GM18498 (cell line): Measurements from ENCODE around the gene PLPP2.

ENCODE experiments used
- ATAC-seq: cut with Tn5 transposase; IDR thresholded peaks from one replicate; pipeline ENCODE4 v1.9.1; 2021; ENCODE audit warnings: mild to moderate bottlenecking, moderate library complexity; ENCODE audit not compliant: unreplicated experiment

PLPP2 gene

DNA sequence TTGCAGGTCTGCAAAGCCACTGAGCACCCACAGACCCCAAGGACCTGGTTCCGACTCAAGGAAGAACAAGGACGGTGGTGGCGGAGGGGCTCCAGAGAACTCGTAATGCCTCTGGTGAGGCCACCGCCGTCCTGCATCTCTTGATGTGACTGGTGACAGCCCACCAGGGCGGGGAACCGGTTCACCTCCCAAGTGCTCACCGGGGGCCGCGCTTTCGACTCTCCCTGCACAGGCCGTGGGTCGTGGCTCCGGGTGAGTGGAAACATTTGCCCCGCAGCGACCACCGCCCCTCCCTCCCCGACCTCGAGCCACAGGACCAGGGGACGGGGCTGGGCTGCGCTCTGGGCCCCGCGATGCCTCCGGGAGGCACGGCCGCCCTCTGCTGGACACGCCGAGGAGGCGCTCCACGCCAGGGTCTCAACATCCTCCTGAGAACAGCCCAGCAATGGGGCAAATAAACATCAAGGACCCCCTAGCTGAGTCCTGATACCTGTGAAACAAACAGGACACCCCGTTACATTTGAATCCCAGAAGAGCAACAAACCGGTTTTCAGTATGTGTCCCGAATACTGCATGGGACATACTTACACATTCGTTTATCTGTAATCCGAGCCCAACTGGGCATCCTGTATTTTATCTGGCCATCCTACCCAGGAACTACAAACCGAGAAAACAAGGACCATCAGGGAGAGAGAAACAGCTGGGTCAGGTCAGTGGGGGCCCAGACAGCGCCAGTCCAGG lies 3.9 kb upstream of the PLPP2 start:
- no peak for ATAC-seq

DNA sequence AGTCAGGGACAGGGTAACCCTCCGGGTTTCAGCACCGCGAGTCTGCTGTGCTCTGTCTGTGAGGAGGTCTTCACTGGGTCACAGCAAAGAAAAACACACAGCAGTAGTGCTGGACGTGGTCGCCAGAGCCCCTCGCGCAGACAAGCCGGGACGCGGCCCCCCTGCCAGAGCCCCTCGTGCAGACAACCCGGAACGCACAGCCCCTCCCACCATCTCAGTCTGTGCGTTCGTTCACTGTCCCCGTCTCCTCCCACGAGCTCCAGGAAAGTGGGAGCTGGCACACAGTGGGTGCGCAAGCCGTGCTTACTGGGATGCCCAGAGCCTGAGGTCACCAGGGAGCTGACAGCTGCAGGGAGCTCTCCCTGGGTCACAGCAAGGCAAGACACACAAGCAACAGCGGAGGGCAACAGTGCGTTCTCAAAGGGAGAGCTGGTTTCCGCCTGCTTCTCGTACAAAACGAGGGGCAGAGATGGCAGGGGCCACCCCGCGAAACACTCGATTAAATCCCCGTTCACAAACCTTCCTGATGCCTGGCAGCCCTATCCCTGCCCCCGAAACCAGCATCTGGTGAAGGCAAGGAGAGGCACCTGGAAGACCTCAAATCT lies 3.2 kb upstream of the PLPP2 start:
- ATAC-seq: no peak

- ATAC-seq: no peak
Measured at GRCh38 chr19:293436-294110, 2.4 kb upstream of the PLPP2 start.

DNA sequence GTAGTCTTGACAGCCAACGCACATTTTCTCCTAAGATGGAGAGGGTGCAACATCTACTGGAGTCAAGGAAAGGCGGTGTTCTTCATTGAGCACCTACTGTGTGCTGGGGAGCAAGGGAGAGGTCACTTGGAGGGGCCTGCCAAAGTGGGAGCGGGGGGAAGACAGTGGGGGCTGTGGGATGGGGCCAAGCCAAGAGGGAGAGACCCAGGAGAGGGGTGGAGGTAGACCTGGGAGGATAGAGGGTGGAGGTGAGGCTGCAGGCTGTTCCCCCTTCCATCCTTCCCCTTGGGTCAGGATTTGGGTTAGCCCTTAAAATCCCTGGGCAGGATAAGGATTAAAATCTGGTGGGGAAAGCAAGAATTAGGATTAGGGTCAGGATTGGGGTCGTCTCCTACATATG lies 1.7 kb upstream of the PLPP2 start:
- ATAC-seq: no peak

DNA sequence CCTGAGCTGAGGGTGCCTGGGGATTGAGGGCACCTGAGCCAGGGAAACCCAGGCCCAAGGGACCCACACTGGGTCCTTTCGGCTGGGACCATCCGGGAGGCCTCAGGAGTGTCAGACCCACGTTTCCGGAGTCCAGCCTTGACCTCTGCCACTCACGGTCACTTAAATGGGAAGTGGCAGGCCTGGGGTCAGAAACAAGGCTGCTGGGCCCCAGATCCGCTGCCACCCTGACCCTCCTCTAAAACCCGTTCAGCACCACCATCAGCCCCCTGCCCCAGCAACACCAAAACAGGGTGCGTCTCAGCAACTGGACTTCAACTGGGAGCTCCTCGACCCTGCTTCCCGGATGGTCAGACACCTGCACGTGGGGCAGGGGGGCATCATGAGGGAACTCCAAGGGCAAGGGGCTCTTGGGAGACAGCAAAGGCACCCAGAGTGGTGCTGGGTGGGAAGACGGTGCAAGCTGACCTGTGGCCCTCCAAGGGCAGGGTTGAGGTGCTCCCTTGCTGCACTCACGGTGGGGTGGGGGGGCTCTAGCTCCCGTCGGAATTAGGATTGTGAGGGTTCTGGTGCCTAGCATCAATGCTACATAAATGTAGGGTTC lies 1.2 kb upstream of the PLPP2 start:
- no peak for ATAC-seq

DNA sequence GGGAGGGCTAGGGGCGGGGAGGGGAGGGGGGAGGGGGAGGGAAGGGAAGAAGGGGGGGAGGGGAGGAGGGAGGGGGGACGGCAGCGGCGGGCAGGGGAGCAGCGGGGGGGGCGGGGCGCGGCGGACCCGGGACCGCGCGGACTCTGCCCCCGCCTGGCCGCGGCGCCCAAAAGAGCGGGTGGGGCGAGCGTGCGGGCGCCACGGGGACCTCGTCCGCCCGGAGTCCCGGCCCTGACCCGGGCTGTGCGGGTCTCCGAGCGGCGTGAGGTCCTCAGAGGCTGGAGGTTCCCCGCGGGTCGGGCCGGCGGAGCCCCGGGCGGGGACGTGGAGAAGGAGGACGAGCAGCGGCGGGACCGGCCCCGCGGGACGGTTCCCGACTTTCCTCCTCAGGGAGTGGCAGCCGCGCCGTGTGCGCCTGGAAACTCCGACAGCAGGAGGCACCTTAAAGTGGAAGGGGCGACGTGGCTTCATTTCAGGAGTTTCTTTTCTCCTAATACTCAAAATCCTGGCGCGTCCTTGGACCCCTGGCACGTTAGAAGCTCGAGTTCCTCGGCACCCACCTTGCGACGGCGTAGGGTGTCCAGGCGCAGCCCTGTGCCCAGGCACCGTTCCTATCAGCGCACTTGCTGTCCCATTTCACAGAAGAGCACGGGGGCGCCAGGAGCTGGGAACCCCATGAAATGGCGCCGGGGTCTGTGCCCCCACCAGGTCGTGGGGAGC lies 518 bp upstream of the PLPP2 start:
- no peak for ATAC-seq

GRCh38 chr19:290372-291005 lies 714 bp downstream of the PLPP2 start:
- no peak for ATAC-seq

GRCh38 chr19:289651-290371 lies 1.4 kb downstream of the PLPP2 start:
- ATAC-seq: no peak

DNA sequence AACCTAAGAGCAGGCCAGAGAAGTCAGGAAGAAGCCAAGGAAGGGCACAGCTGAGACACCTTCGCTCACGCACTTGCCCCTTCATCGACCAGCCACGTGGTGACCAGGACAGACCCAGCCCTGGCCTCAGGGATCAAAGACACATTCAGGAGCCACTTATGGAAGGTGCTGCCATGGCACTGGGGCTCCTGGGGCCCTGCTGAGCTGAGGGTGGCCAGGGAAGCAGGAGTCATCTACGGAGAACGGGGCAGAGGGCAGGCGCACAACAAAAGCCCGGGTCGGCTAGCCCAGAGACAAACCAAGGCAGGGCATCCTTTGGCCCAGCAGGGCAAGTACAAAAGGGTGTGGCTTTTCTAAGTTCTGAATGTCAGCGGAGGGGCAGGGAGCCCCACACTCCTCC lies 2.3 kb downstream of the PLPP2 start:
- ATAC-seq: no peak

GRCh38 chr19:287381-287871 lies 3.8 kb downstream of the PLPP2 start:
- ATAC-seq: no peak

DNA sequence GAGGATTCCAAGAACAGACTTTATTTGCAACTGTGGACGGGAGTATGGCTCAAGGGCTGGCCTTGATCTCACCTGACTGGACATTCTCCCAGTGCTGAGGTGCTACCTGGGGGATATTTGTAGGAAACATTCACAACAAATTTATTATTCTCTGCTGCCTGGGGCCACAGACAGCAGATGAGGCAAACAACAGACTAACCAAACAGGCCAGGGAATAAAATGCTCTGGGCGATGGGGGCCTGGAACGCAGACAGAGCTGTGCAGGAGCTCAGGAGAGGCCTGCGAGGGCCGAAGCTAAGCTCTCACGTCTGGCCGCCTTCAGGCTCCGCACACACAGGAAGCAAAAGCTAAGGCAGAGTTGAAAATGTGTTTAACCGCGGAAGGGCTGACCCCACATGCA lies 7.8 kb downstream of the PLPP2 start:
- no peak for ATAC-seq

DNA sequence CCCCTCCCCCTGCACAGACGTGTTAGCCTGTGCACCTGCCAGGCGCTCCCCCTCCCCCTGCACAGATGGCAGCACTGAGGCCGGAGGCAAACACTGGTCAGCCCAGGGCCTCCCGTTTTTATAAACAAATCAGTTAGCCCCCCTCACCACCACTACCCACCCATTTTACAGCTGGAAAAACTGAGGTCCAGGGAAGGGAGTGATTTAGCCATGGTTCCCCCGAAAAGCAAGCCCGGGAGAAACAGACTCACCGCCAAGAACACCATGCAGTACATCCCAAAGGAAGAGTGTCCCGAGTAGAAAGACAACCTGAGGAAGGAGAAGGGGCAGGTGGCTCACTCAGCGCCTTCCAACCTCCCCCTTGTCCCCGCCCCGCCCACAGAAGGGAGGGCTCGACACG lies 8.7 kb downstream of the PLPP2 start:
- no peak for ATAC-seq

GRCh38 chr19:281992-282391 lies 9.2 kb downstream of the PLPP2 start:
- ATAC-seq: no peak

- no peak for ATAC-seq
Measured at GRCh38 chr19:281156-281853, 9.9 kb downstream of the PLPP2 start.

- ATAC-seq: no peak
Measured at GRCh38 chr19:280541-281009, 10.6 kb downstream of the PLPP2 start.

DNA sequence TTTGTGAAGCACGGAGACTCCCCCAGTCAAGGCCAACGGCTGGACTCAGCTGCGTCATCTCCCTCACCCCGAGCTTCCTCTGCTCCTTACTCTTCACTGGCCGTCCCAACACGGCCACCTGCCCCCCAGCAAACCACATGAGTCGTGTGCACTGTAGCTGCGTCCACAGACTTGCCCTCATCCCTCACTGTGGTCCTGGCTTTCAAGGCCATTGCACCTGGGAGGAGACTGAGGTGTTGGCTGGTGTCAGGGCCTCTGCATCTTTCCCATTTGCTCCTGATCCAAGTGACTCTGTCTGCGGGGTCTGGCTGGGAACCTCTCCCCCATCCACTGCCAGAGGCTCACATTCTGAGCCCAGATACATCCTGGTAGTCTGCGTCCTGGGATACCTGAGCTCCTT lies 11.5 kb downstream of the PLPP2 start:
- ATAC-seq: no peak

DNA sequence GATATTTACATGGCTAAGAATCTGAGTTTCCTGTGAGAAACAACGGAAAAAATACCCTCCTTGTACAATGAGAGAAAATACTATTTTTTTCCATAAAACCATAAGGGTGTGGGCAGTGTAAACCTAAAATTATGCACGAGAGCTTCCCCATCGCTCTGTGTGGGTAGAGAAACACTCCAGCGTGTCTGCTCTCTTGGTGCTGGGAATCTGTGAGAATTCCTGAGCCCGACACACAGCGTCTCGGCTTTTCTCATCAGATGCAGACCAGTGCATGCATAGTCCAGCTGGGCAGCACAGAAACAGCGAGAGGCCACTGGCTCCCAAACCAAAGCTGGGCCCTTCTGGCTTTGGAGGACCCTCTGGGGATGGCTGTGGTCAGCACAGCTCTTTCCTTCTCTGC lies 12.0 kb downstream of the PLPP2 start:
- ATAC-seq: no peak

DNA sequence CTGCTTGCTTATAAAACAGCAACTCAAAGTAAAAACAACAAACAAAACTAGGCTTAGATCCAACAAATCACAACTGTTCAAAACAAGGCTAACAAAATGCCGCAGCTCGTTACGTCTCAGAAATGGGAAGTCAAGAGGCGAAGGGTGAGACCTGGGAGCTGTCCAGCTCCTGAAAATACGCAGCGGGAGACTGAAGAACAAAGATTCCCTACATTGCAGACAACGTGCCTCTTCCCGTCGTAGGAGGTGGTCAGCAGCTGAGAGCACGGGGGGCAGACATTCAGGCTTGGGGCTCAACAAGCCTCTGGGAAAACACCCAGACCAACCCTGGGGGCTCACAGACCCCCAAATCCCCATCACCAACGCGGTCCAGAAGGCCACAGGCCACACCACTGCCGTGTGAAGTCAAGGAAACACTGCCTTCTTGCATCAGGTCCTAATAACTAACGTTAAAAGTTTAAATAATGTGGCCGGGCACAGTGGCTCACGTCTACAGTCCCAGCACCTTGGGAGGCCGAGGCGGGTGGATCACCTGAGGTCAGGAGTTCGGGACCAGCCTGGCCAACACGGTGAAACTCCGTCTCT lies 13.5 kb downstream of the PLPP2 start:
- ATAC-seq: no peak

GRCh38 chr19:277131-277530 lies 14.1 kb downstream of the PLPP2 start:
- no peak for ATAC-seq
